ENCODE measurements around the gene TTC28. TPM values are rescaled to one million over a fixed set of nuclear protein-coding genes. Genes with fewer than 3 reads are reported as not detected.

The TTC28 gene
- total RNA-seq, 4 donors from 2014 or later: 43.8 to 130 (median 92.0) TPM

DNA sequence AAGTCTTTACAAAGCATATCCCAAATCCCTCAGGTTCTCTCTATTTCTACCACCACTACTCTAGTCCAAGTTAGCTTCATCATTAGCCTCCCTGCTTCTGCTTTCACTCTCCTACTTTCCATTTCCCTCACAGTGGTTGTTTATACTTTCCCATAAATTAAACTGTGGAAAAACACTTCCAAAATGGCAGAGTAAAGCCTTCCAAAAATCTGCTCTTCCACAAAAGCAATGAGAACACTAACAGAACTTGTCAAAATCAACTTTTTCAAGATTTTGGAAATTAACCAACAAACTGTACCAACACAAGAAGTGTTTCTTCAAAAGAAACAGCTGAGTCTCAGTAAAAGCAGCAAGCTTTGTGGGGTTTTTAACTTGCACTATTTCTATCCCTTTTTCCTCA, 71.8 kb downstream of the TTC28 start:
- Histone ChIP-seq H3K36me3 (no peaks in the 10 kb centered on the region), H3K4me3 (no peak overlapping the region), H3K27ac (peak overlapping the region; percentile 62 to 85), H3K4me1 (no peaks in the 10 kb centered on the region), H3K9me3 (no peaks in the 10 kb centered on the region), H3K27me3 (no peaks in the 10 kb centered on the region)
- intact Hi-C loops (cut with DNase I; ENCODE audit: low total_unique reads): no loop called here
- TF ChIP-seq POLR2A (IDR thresholded peaks at IDR 0.05) (no peak), CTCF (IDR thresholded peaks at IDR 0.05) (no peak)
- no peak for DNase-seq

GRCh38 chr22:28604966-28605761, 74.5 kb downstream of the TTC28 start:
- no peaks in the 10 kb centered on the region for H3K27me3 ChIP-seq
- intact Hi-C loops (cut with DNase I; ENCODE audit: low total_unique reads): loop anchor here (5.0 kb wide), 1 partner anchor 222 kb away; no protein-coding TSS in a partner anchor
- TF ChIP-seq CTCF (IDR thresholded peaks at IDR 0.05) (no peak), POLR2A (IDR thresholded peaks at IDR 0.05) (no peak)
- no peaks in the 10 kb centered on the region for H3K36me3 ChIP-seq
- H3K4me3 ChIP-seq: no peak overlapping the region
- H3K4me1 ChIP-seq: no peaks in the 10 kb centered on the region
- no peak for DNase-seq
- H3K9me3 ChIP-seq: no peaks in the 10 kb centered on the region
- peak overlapping the region; percentile 18 to 27 for H3K27ac ChIP-seq

DNA sequence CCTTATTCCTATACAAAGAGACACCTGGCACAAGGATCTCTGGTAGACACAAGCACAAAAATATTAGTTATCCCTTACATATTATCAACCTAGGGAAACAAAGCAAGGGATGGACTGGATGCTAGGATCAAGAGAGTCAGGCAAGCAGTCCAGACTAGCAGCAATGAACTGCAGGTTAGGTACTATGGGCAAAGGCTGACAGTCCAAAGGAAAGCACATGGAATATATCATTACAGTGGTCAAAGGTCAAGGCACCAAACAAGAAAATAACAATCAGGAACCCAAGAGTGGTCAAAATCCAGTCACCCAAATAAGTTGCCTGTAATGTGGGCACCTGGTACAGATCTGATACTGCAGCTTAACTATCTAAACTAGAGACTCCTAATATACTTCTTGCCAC, 77.7 kb downstream of the TTC28 start:
- no peaks in the 10 kb centered on the region for H3K27me3 ChIP-seq
- H3K27ac ChIP-seq: no peak overlapping the region
- H3K4me3 ChIP-seq: no peak overlapping the region
- H3K9me3 ChIP-seq: no peaks in the 10 kb centered on the region
- no peaks in the 10 kb centered on the region for H3K4me1 ChIP-seq
- H3K36me3 ChIP-seq: no peaks in the 10 kb centered on the region
- intact Hi-C loops (cut with DNase I; ENCODE audit: low total_unique reads): loop anchor here (5.0 kb wide), 1 partner anchor 225 kb away; no protein-coding TSS in a partner anchor
- no peak for TF ChIP-seq POLR2A (IDR thresholded peaks at IDR 0.05)
- TF ChIP-seq CTCF (IDR thresholded peaks at IDR 0.05): no peak
- no peak for DNase-seq

DNA sequence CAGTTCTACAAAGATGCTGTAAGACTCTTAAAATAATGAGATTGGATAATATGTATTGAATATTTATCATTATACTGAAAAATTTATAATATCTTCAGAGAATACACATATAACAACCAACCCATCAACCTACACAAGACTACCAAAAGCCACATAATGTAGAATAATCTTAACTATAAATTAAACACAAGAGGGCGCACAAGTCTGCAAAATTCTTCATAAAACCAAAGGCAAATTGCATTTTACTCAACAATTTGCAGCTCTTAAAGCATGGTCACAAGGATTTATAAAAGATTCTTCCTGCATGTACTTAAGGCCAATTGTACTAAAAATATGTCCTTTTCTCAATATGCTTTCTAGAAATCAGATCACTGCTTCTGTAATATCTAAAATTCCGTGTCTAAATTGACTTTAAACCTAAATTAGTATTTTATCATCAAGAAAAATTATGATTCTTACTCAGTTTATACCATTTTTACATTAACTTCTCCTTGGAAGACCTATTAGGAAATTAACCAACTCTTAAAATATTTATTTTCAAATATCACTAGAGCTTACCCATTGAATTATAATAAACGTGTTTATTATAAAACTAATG, 79.0 kb downstream of the TTC28 start:
- intact Hi-C loops (cut with DNase I; ENCODE audit: low total_unique reads): loop anchor here (5.0 kb wide), 1 partner anchor 227 kb away; no protein-coding TSS in a partner anchor
- no peak for DNase-seq
- no peaks in the 10 kb centered on the region for H3K27me3 ChIP-seq
- H3K4me3 ChIP-seq: no peak overlapping the region
- TF ChIP-seq CTCF (IDR thresholded peaks at IDR 0.05): peak; percentile 43 to 75 (median 52)
- no peak for TF ChIP-seq POLR2A (IDR thresholded peaks at IDR 0.05)
- no peaks in the 10 kb centered on the region for H3K9me3 ChIP-seq
- H3K27ac ChIP-seq: no peak overlapping the region
- no peaks in the 10 kb centered on the region for H3K36me3 ChIP-seq
- no peaks in the 10 kb centered on the region for H3K4me1 ChIP-seq

GRCh38 chr22:28599693-28600092, 79.9 kb downstream of the TTC28 start:
- no peak for DNase-seq

More at GRCh38 chr22:28599693-28600092, 79.9 kb downstream of the TTC28 start:
- Histone ChIP-seq H3K27me3 (no peaks in the 10 kb centered on the region), H3K4me1 (no peaks in the 10 kb centered on the region), H3K27ac (no peak overlapping the region), H3K9me3 (no peaks in the 10 kb centered on the region), H3K4me3 (no peak overlapping the region), H3K36me3 (no peaks in the 10 kb centered on the region)
- intact Hi-C loops (cut with DNase I; ENCODE audit: low total_unique reads): loop anchor here (5.0 to 10.0 kb wide), 2 partner anchors 228 to 585 kb away; no protein-coding TSS in a partner anchor
- TF ChIP-seq POLR2A (IDR thresholded peaks at IDR 0.05) (no peak), CTCF (IDR thresholded peaks at IDR 0.05) (no peak)

Data from uterus (tissue), 4 donors.